CD8-positive, alpha-beta memory T cell (primary cell): ENCODE data around the gene DRAM1. TPM values are rescaled to one million over a fixed set of nuclear protein-coding genes. Genes with fewer than 3 reads are reported as not detected.

Experiments used
- CTCF ChIA-PET: fragments of 350-600 bp; sonication (Branson Sonifier 250); formaldehyde crosslinking; loops from one replicate; lab custom pipeline; 2021; ENCODE audit warnings: antibody characterized with exemption; lab: Charles Lee
- POLR2A ChIA-PET: fragments of 350-600 bp; sonication (Branson Sonifier 250); formaldehyde crosslinking; loops from one replicate; lab custom pipeline; 2021; ENCODE audit warnings: antibody characterized with exemption; lab: Charles Lee
- DNase-seq, 5 donors: peaks; one replicate each; pipeline versions ENCODE4 v3.0.0 to v3.0.0-alpha.2; 2020 to 2022; ENCODE audit warnings: mixed read lengths in 1 of 5
- H3K27ac ChIP-seq: one replicate; pipeline ENCODE4 v1.7.0; 2013; ENCODE audit warnings: low read depth, mild to moderate bottlenecking, low read length, moderate library complexity
- H3K27me3 ChIP-seq: 2 replicates; pipeline ENCODE4 v1.7.0; 2013; ENCODE audit warnings: low read length, mild to moderate bottlenecking; ENCODE audit not compliant: insufficient read depth, poor library complexity, severe bottlenecking
- H3K36me3 ChIP-seq: 2 replicates; pipeline ENCODE4 v1.7.0; 2013; ENCODE audit warnings: mild to moderate bottlenecking, low read length, moderate library complexity; ENCODE audit not compliant: insufficient read depth
- H3K4me1 ChIP-seq: 2 replicates; pipeline ENCODE4 v1.7.0; 2013; ENCODE audit warnings: mild to moderate bottlenecking, low read length, moderate library complexity; ENCODE audit not compliant: insufficient read depth
- H3K4me3 ChIP-seq: 2 replicates; pipeline ENCODE4 v1.7.0; 2013; ENCODE audit warnings: mild to moderate bottlenecking, low read length
- H3K9me3 ChIP-seq: 2 replicates; pipeline ENCODE4 v1.7.0; 2013; ENCODE audit warnings: mild to moderate bottlenecking, low read length
- H3K27ac Mint-ChIP-seq, 8 donors: one replicate each; pipeline ENCODE4 v1.8.0; 2020 to 2021; ENCODE audit warnings: mixed read lengths in 8 of 8, mild to moderate bottlenecking in 6 of 8, inconsistent platforms in 3 of 8, moderate library complexity in 3 of 8
- H3K27me3 Mint-ChIP-seq, 2 donors: one replicate each; pipeline ENCODE4 v1.8.0; 2020 to 2021; ENCODE audit warnings: mixed read lengths in 2 of 2, mild to moderate bottlenecking in 1 of 2, moderate library complexity in 1 of 2
- H3K36me3 Mint-ChIP-seq, 3 donors: one replicate each; pipeline ENCODE4 v1.8.0; 2020 to 2021; ENCODE audit warnings: mixed read lengths in 3 of 3, inconsistent platforms in 1 of 3, mild to moderate bottlenecking in 1 of 3
- H3K4me1 Mint-ChIP-seq, 3 donors: one replicate each; pipeline ENCODE4 v1.8.0; 2020 to 2021; ENCODE audit warnings: mixed read lengths in 3 of 3, inconsistent platforms in 1 of 3, mild to moderate bottlenecking in 1 of 3
- H3K4me3 Mint-ChIP-seq, 7 donors: one replicate each; pipeline ENCODE4 v1.8.0; 2020 to 2021; ENCODE audit warnings: mixed read lengths in 7 of 7, mild to moderate bottlenecking in 6 of 7, moderate library complexity in 4 of 7, inconsistent platforms in 2 of 7
- H3K9me3 Mint-ChIP-seq, 5 donors: one replicate each; pipeline ENCODE4 v1.8.0; 2020 to 2022; ENCODE audit warnings: mixed read lengths in 5 of 5, mild to moderate bottlenecking in 3 of 5, moderate library complexity in 2 of 5, inconsistent platforms in 1 of 5
- polyA plus RNA-seq: library from polyadenylated mRNA; unstranded; fragments of 300-500 nt; fragmentation: Illumina TruSeq; gene quantifications from one replicate; pipeline ENCODE4 v1.2.3, GENCODE V29; 2021
- total RNA-seq, 2 experiments: library from RNA; stranded (reverse); gene quantifications; one replicate each; pipeline ENCODE4 v1.2.3, GENCODE V29; 2021

Gene DRAM1
- total and polyA plus RNA-seq, 3 experiments from 2014 or later: 5.5 to 9.7 (median 8.9) TPM

DNA sequence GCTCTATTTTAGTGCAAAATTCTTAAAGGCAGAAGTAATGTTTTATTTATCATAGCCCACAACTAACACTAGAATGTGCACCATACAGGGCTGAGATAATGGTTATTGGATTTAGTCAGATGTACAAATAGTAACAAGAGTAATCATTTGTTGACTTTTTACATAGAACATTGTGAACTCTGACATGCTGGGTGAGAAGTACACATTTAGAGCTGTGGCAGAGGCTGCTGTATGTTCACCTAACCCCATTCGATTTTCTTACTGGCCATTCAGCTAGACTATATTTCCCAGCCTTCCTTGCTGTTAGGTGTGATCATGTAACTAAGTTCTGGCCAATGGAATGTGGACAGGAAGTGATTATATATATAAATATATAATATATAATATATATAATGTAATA, 89.1 kb downstream of the DRAM1 start:
- DNase-seq: no peak
- Mint-ChIP-seq H3K9me3 (peaks cover 0 to 2% (median 0%) of the 10 kb centered on the region in 5 donors), H3K27ac (peak overlapping the region in 1 of 8 donors; percentile 17), H3K27me3 (no peaks in the 10 kb centered on the region), H3K36me3 (no peaks in the 10 kb centered on the region), H3K4me3 (no peak overlapping the region), H3K4me1 (peaks cover 11 to 32% (median 20%) of the 10 kb centered on the region in 3 donors)
- Histone ChIP-seq H3K27ac (no peak overlapping the region), H3K4me1 (peaks cover 5% of the 10 kb centered on the region), H3K9me3 (no peaks in the 10 kb centered on the region), H3K27me3 (no peaks in the 10 kb centered on the region), H3K36me3 (no peaks in the 10 kb centered on the region), H3K4me3 (no peak overlapping the region)
- CTCF ChIA-PET: interaction anchor here (1.3 kb wide), 1 partner anchor 27 kb away, joined by 4 read pairs; no protein-coding TSS in a partner anchor
- POLR2A ChIA-PET: no interaction called here

GRCh38 chr12:101967506-101967905, 90.1 kb downstream of the DRAM1 start:
- Mint-ChIP-seq H3K27me3 (no peaks in the 10 kb centered on the region), H3K4me3 (peak overlapping the region in 2 of 7 donors; percentile 2 to 23), H3K27ac (peak overlapping the region in 6 of 8 donors; percentile 15 to 69 (median 30)), H3K4me1 (peaks cover 11 to 32% (median 20%) of the 10 kb centered on the region in 3 donors), H3K36me3 (no peaks in the 10 kb centered on the region), H3K9me3 (peaks cover 0 to 2% (median 0%) of the 10 kb centered on the region in 5 donors)
- H3K4me3 ChIP-seq: no peak overlapping the region
- no peak overlapping the region for H3K27ac ChIP-seq
- H3K36me3 ChIP-seq: no peaks in the 10 kb centered on the region
- POLR2A ChIA-PET: no interaction called here
- no peaks in the 10 kb centered on the region for H3K9me3 ChIP-seq
- CTCF ChIA-PET: interaction anchor here (1.3 kb wide), 1 partner anchor 28 kb away, joined by 4 read pairs; no protein-coding TSS in a partner anchor
- DNase-seq: peak in 2 of 5 donors; percentile 35 to 47
- no peaks in the 10 kb centered on the region for H3K27me3 ChIP-seq
- peaks cover 5% of the 10 kb centered on the region for H3K4me1 ChIP-seq

- ChIA-PET POLR2A (no interaction called here), CTCF (interaction anchor here (0.6 kb wide), 1 partner anchor 93 kb away, joined by 3 read pairs; the partner anchor contains the start of gene WASHC3)
- H3K36me3 ChIP-seq: no peaks in the 10 kb centered on the region
- no peaks in the 10 kb centered on the region for H3K27me3 Mint-ChIP-seq
- H3K36me3 Mint-ChIP-seq: no peaks in the 10 kb centered on the region
- peak in 2 of 5 donors; percentile 4 to 25 for DNase-seq
- no peaks in the 10 kb centered on the region for H3K27me3 ChIP-seq
- no peak overlapping the region for H3K27ac ChIP-seq
- peaks cover 5% of the 10 kb centered on the region for H3K4me1 ChIP-seq
- no peak overlapping the region for H3K4me3 ChIP-seq
- no peaks in the 10 kb centered on the region for H3K9me3 ChIP-seq
- peaks cover 11 to 32% (median 20%) of the 10 kb centered on the region in 3 donors for H3K4me1 Mint-ChIP-seq
- H3K4me3 Mint-ChIP-seq: no peak overlapping the region
- H3K9me3 Mint-ChIP-seq: peaks cover 0 to 2% (median 0%) of the 10 kb centered on the region in 5 donors
- H3K27ac Mint-ChIP-seq: peak overlapping the region in 1 of 8 donors; percentile 43
These were observed 91.4 kb downstream of the DRAM1 start for GRCh38 chr12:101968770-101969169.

Other genes with a start within 250 kb of the DRAM1 start
- 10 to 100 TPM; 29.1 to 29.2 TPM for gene CHPT1, start 179.9 kb upstream of the DRAM1 start, total RNA-seq
- gene CHPT1, start 179.9 kb upstream of the DRAM1 start, polyA plus RNA-seq: 43.2 TPM
- gene SYCP3, start 138.1 kb upstream of the DRAM1 start, total RNA-seq: under 1 TPM; 0.22 to 0.27 TPM
- gene SYCP3, start 138.1 kb upstream of the DRAM1 start, polyA plus RNA-seq: 0.14 TPM
- gene GNPTAB, start 46.6 kb upstream of the DRAM1 start, total RNA-seq: 10 to 100 TPM; 62.1 to 64.7 TPM
- gene GNPTAB, start 46.6 kb upstream of the DRAM1 start, polyA plus RNA-seq: 49.7 TPM
- 10 to 100 TPM; 40.0 to 42.0 TPM for gene WASHC3, start 184.4 kb downstream of the DRAM1 start, total RNA-seq
- gene WASHC3, start 184.4 kb downstream of the DRAM1 start, polyA plus RNA-seq: 101 TPM
- gene NUP37, start 242.5 kb downstream of the DRAM1 start, total RNA-seq: 10 to 100 TPM; 89.7 to 90.1 TPM
- 23.3 TPM for gene NUP37, start 242.5 kb downstream of the DRAM1 start, polyA plus RNA-seq
- gene PARPBP, start 242.6 kb downstream of the DRAM1 start, total RNA-seq: 10 to 100 TPM; 19.5 to 21.2 TPM
- 1.7 TPM for gene PARPBP, start 242.6 kb downstream of the DRAM1 start, polyA plus RNA-seq